Peyer's patch (tissue), 4 donors: ENCODE data around the gene CRACR2A.

Experiments
- CTCF ChIP-seq, 6 experiments: fragments of 450-650 bp in 4 of 6; fragments of 200-600 bp in 2 of 6; sonication (generic) in 1 of 6; IDR thresholded peaks; one replicate each; pipeline ENCODE4 v1.5.1; 2017 to 2019; ENCODE audit warnings: antibody characterized with exemption in 6 of 6, mild to moderate bottlenecking in 3 of 6, moderate library complexity in 1 of 6
- POLR2A ChIP-seq, 2 donors: fragments of 450-650 bp; IDR thresholded peaks; one replicate each; pipeline ENCODE4 v1.5.1; 2017; ENCODE audit warnings: antibody characterized with exemption in 2 of 2, mild to moderate bottlenecking in 2 of 2, moderate library complexity in 2 of 2

- TF ChIP-seq CTCF (IDR thresholded peaks at IDR 0.05) (peak in 3 of 6 experiments; percentile 11 to 31 (median 27)), POLR2A (IDR thresholded peaks at IDR 0.05) (no peak)
These were observed 71.9 kb downstream of the CRACR2A start for GRCh38 chr12:3680919-3681594.
